NB4 (cell line): ENCODE data around the gene HSD3B7.

Experiments
- POLR2A ChIP-seq: IDR thresholded peaks from 2 replicates; pipeline ENCODE4 v1.6.1; 2011; ENCODE audit warnings: mild to moderate bottlenecking; ENCODE audit not compliant: insufficient read length; ENCODE audit errors: extremely low read depth
- TF ChIP-seq, protein P1 (sequence below): IDR thresholded peaks from one replicate; pipeline ENCODE4 v1.5.1; 2012; ENCODE audit warnings: low read depth, low read length
- TF ChIP-seq, protein P2 (sequence below): IDR thresholded peaks from 2 replicates; pipeline ENCODE4 v1.6.1; 2011; ENCODE audit warnings: low read depth, low read length

DNA sequence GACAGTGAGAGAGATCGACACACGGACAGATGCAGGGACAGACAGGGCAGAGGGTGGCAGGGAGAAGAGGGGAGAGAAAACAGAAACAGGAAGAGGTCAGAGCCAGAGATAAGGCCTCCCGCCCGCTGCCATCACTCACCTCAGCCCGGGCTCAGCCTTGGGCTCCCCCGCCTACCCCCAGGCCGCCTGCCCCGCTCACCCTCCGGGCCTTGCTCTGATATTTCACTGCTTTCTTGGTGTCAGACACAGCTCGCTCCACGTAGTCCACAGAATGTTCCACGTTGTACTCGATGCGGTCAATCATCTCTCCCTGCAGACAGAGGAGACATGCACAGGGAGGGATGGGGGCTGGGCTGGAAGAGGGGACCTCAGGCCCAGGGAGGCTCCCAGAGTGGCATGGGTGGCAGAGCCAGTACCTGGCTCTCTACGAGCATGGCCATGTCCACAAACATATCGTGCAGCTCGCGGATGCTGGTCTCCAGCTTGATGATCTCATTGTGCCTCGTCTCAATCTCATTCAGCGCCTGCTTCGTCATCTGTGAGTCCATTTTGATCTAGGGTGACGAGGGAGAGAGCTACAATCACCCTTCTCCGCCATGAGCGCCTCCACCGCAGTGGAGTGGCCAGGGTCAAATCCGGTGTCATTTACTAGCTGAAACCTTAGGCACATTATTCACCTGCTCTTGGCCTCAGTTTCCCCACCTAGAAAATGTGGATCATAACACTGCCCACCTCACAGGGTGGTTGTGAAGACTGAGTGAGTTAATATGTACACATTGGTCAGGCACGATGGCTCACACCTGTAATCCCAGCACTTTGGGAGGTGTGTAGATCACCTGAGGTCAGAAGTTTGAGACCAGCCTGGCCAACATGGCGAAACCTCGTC, 8.2 kb downstream of the HSD3B7 start:
- TF ChIP-seq, protein P1, sequence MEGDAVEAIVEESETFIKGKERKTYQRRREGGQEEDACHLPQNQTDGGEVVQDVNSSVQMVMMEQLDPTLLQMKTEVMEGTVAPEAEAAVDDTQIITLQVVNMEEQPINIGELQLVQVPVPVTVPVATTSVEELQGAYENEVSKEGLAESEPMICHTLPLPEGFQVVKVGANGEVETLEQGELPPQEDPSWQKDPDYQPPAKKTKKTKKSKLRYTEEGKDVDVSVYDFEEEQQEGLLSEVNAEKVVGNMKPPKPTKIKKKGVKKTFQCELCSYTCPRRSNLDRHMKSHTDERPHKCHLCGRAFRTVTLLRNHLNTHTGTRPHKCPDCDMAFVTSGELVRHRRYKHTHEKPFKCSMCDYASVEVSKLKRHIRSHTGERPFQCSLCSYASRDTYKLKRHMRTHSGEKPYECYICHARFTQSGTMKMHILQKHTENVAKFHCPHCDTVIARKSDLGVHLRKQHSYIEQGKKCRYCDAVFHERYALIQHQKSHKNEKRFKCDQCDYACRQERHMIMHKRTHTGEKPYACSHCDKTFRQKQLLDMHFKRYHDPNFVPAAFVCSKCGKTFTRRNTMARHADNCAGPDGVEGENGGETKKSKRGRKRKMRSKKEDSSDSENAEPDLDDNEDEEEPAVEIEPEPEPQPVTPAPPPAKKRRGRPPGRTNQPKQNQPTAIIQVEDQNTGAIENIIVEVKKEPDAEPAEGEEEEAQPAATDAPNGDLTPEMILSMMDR, result no peak
- TF ChIP-seq, protein P2, sequence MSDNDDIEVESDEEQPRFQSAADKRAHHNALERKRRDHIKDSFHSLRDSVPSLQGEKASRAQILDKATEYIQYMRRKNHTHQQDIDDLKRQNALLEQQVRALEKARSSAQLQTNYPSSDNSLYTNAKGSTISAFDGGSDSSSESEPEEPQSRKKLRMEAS, result no peak
- peak; percentile 18 for TF ChIP-seq POLR2A
